ENCODE results near the gene CDK13.
A peak's percentile ranks its signal among the peaks of the same experiment; 100 is the strongest.

The CDK13 gene

DNA sequence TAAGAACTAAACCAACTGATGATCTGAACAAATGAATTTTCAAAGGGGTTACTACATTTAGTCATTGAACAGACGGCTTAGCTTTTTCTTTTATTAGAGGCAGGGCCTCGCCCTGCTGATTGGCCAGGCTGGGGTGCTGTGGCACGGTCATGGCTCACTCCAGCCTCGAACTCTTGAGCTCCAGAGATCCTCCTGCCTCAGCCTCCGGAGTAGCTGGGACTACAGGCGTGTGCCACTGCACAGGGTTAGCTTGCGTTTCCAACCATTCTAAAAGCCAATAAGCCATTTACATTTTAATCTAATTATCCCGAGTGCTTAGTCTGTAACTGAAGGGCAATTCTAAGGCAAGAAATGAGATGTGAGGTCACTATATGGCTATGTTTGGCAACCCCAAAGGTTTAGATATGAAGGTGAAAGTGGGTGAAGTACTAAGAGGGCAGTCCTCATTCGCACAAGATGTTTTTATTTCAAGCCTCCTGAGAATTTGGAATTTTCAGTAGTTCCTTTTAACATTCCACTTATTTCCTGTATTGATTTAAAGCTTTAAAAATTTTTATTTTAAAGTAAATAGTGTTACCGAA, 1.6 kb upstream of the CDK13 start:
- WGBS, 2 experiments = 72 to 79% methylated on average over 9 to 10 of the region's 10 CpGs
- H3K27ac ChIP-seq (ENCODE audit: insufficient read depth, low read depth, low read length, poor library complexity, severe bottlenecking) = peak overlapping the region; percentile 89

DNA sequence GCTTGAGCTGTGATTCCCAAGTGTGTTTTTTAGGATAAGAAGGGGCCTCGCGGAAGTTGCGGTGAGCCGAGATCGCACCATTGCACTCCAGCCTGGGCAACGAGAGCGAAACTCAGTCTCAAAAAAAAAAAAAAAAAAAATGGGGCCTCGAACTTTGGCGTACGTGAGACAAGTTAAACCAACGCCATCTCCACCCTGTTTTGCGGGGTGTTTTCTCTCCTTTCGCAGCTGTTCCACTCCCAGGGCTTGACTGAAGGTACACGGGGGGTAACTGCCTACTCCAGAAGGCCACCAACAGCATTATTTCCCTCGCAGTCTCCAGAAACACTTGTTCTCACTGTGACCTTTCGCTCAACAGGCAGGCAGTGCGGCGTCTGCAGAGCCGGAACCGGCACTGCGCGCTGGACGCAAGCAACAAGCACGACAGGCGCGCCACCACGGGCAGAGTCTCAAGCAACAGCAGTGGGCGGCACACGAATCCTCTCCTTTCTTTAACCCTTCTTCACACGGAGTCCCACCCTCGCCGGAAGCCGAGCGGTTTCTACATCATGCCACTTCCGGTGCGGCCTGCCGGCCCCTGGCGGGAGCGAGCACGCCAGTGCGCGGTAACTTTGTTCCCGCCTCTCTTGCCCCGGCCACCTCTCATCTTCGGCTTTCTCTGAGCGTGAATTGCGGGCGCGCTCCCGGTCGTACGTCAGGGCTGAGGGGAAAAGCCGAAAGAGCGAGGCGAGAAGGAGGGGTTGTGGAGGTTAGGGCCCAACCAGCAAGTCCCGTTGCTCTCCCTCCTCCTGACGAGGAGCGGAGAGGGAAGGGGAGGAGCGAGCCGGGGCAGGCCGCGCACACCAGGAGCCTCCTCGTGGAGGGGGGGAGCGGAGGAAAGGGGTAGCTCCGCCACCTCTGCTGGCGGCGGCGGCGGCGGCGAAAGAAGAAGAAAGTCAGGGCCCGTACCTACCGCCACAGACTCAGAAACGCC, 814 bp upstream of the CDK13 start:
- Histone ChIP-seq H3K4me1 (ENCODE audit: control insufficient read depth, insufficient read depth, low read length) (peaks cover 4% of the 10 kb centered on the region), H3K9me3 (ENCODE audit: control insufficient read depth, low read length) (no peaks in the 10 kb centered on the region), H3K27ac (ENCODE audit: insufficient read depth, low read depth, low read length, poor library complexity, severe bottlenecking) (peak overlapping the region; percentile 89), H3K36me3 (ENCODE audit: control insufficient read depth, insufficient read depth, low read length) (no peaks in the 10 kb centered on the region), H3K4me3 (ENCODE audit: insufficient read depth, low read depth, low read length) (peak overlapping the region; percentile 85), H3K27me3 (ENCODE audit: control insufficient read depth, insufficient read depth, low read length, poor library complexity, severe bottlenecking) (no peaks in the 10 kb centered on the region)
- WGBS, 2 experiments = 1% methylated on average over 74 of the region's 74 CpGs

More for the DNA sequence above, 1.6 kb upstream of the CDK13 start:
- H3K36me3 ChIP-seq (ENCODE audit: control insufficient read depth, insufficient read depth, low read length) = no peaks in the 10 kb centered on the region
- H3K4me1 ChIP-seq (ENCODE audit: control insufficient read depth, insufficient read depth, low read length) = peaks cover 4% of the 10 kb centered on the region
- H3K4me3 ChIP-seq (ENCODE audit: insufficient read depth, low read depth, low read length) = peak overlapping the region; percentile 85
- H3K9me3 ChIP-seq (ENCODE audit: control insufficient read depth, low read length) = no peaks in the 10 kb centered on the region
- no peaks in the 10 kb centered on the region for H3K27me3 ChIP-seq (ENCODE audit: control insufficient read depth, insufficient read depth, low read length, poor library complexity, severe bottlenecking)

DNA sequence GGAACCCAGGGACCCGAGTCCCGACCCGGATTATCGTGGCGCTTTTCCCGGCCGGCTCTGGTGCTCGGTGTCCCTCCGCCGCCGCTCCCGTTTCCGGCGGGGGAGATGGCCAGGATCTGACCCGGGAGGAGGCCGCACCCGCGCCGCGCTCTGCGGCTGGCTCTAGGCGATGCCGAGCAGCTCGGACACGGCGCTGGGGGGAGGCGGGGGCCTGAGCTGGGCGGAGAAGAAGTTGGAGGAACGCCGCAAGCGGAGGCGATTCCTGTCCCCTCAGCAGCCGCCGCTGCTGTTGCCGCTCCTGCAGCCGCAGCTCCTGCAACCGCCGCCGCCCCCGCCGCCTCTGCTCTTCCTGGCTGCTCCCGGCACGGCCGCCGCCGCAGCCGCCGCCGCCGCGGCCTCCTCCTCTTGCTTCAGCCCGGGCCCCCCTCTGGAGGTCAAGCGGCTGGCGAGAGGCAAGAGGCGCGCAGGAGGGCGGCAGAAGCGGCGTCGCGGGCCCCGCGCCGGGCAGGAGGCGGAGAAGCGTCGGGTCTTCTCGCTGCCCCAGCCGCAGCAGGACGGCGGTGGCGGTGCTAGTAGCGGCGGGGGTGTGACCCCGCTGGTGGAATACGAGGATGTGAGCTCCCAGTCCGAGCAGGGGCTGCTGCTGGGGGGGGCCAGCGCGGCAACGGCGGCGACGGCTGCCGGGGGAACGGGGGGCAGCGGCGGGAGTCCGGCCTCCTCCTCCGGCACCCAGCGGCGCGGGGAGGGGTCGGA, 593 bp downstream of the CDK13 start:
- Histone ChIP-seq H3K4me3 (ENCODE audit: insufficient read depth, low read depth, low read length) (peak overlapping the region; percentile 85), H3K27me3 (ENCODE audit: control insufficient read depth, insufficient read depth, low read length, poor library complexity, severe bottlenecking) (no peaks in the 10 kb centered on the region), H3K4me1 (ENCODE audit: control insufficient read depth, insufficient read depth, low read length) (peaks cover 4% of the 10 kb centered on the region), H3K36me3 (ENCODE audit: control insufficient read depth, insufficient read depth, low read length) (no peaks in the 10 kb centered on the region), H3K27ac (ENCODE audit: insufficient read depth, low read depth, low read length, poor library complexity, severe bottlenecking) (peak overlapping the region; percentile 89), H3K9me3 (ENCODE audit: control insufficient read depth, low read length) (no peaks in the 10 kb centered on the region)
- WGBS, 2 experiments = 0 to 1% methylated on average over 93 of the region's 93 CpGs

DNA sequence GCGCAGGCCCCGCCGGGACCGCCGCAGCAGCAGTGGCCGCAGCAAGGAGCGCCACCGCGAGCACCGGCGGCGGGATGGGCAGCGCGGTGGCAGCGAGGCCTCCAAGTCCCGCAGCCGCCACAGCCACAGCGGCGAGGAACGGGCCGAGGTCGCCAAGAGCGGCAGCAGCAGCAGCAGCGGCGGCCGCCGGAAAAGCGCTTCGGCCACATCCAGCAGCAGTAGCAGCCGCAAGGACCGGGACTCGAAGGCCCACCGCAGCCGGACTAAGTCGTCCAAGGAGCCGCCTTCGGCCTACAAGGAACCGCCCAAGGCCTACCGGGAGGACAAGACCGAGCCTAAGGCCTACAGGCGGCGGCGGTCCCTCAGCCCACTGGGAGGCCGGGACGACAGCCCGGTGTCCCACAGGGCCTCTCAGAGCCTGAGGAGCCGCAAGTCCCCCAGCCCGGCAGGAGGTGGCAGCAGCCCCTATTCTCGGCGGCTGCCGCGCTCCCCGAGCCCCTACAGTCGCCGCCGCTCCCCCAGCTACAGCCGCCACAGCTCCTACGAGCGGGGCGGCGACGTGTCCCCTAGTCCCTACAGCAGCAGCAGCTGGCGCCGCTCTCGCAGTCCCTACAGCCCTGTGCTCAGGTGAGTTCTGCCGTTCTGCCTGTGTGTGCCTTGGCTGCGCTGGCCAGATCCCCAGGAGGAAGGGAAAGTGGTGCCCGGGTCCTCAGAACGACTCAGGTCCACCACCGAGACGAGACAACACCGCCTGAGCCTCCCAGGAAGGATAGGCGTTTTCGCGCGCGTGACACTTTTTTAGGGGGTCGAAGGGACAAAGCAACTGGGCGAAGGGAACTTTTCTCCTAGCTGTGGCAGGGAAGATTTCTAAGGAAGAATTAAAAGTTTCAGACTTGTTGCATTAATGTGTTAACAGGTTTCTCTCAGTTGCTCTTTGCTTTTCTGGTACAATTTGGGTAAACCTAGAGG, 1.5 kb downstream of the CDK13 start:
- Histone ChIP-seq H3K4me1 (ENCODE audit: control insufficient read depth, insufficient read depth, low read length) (peaks cover 4% of the 10 kb centered on the region), H3K27me3 (ENCODE audit: control insufficient read depth, insufficient read depth, low read length, poor library complexity, severe bottlenecking) (no peaks in the 10 kb centered on the region), H3K4me3 (ENCODE audit: insufficient read depth, low read depth, low read length) (peak overlapping the region; percentile 85), H3K27ac (ENCODE audit: insufficient read depth, low read depth, low read length, poor library complexity, severe bottlenecking) (peak overlapping the region; percentile 89), H3K9me3 (ENCODE audit: control insufficient read depth, low read length) (no peaks in the 10 kb centered on the region), H3K36me3 (ENCODE audit: control insufficient read depth, insufficient read depth, low read length) (no peaks in the 10 kb centered on the region)
- 0% methylated on average over 79 of the region's 79 CpGs for WGBS, 2 experiments

DNA sequence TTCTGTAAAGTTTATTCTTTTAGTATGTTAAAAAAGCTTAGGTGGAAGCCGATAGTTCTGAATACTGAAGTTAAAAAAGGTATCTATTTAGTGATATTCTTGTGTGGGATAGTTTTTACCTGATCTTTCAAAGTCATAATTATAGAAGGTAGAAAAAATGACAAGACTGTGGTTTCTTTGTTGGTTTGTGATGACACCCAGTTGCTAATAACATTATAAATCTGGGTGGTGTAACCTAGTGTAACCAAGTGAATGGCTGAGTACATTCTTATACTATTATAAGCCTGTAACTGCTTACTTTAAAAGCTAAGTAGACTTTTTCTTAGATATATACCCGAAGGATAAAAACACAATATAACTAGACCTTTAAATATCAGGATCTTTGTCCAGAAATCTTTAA, 2.3 kb downstream of the CDK13 start:
- WGBS, 2 experiments = 20 to 23% methylated on average over 1 of the region's 2 CpGs
- Histone ChIP-seq H3K4me3 (ENCODE audit: insufficient read depth, low read depth, low read length) (peak overlapping the region; percentile 85), H3K4me1 (ENCODE audit: control insufficient read depth, insufficient read depth, low read length) (peaks cover 4% of the 10 kb centered on the region), H3K27ac (ENCODE audit: insufficient read depth, low read depth, low read length, poor library complexity, severe bottlenecking) (no peak overlapping the region), H3K27me3 (ENCODE audit: control insufficient read depth, insufficient read depth, low read length, poor library complexity, severe bottlenecking) (no peaks in the 10 kb centered on the region), H3K9me3 (ENCODE audit: control insufficient read depth, low read length) (no peaks in the 10 kb centered on the region), H3K36me3 (ENCODE audit: control insufficient read depth, insufficient read depth, low read length) (no peaks in the 10 kb centered on the region)

DNA sequence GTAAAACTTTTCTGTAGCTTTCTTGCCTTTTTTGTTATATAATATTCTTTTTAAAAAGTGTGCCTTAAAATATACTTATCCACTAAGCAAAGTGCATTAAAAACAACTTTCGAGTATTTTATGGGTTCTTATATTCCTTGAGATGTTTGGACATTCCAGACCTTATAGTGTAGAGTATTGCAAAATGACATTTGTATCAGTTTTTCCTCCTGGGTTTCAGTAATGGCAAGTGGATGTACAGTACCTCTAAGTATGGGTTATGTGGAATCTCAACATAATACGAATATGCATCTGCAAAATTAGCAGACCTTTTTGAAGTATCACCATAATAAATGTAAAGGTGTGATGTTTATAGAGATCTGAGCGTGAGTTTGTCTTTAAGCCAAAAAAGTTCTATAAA, 2.7 kb downstream of the CDK13 start:
- Histone ChIP-seq H3K27ac (ENCODE audit: insufficient read depth, low read depth, low read length, poor library complexity, severe bottlenecking) (no peak overlapping the region), H3K4me1 (ENCODE audit: control insufficient read depth, insufficient read depth, low read length) (peaks cover 4% of the 10 kb centered on the region), H3K27me3 (ENCODE audit: control insufficient read depth, insufficient read depth, low read length, poor library complexity, severe bottlenecking) (no peaks in the 10 kb centered on the region), H3K36me3 (ENCODE audit: control insufficient read depth, insufficient read depth, low read length) (no peaks in the 10 kb centered on the region), H3K9me3 (ENCODE audit: control insufficient read depth, low read length) (no peaks in the 10 kb centered on the region), H3K4me3 (ENCODE audit: insufficient read depth, low read depth, low read length) (peak overlapping the region; percentile 85)
- WGBS, 2 experiments = 57% methylated on average over 3 of the region's 3 CpGs; no CpG with 5 or more reads in 1 of the 2 experiments

DNA sequence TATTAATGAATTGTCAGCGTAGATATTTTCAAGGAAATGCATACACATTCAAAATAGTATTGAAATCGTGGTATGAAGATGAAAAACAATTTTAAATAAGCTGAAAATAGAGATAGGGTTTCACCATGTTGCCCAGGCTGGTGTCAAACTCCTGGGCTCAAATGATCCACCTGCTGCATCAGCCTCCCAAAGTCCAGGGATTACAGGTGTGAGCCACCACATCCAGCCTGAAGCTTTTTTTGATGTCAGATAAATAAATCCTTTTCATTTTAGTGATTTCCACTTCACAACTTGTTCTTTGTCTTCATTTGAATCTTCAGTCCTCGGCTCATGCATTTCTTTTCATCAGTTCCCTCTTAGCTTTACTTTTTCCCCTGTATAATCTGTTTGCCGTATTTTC, 4.6 kb downstream of the CDK13 start:
- no peaks in the 10 kb centered on the region for H3K9me3 ChIP-seq (ENCODE audit: control insufficient read depth, low read length)
- no peaks in the 10 kb centered on the region for H3K36me3 ChIP-seq (ENCODE audit: control insufficient read depth, insufficient read depth, low read length)
- no peak overlapping the region for H3K4me3 ChIP-seq (ENCODE audit: insufficient read depth, low read depth, low read length)
- 96 to 97% methylated on average over 3 to 4 of the region's 4 CpGs for WGBS, 2 experiments
- H3K27me3 ChIP-seq (ENCODE audit: control insufficient read depth, insufficient read depth, low read length, poor library complexity, severe bottlenecking) = no peaks in the 10 kb centered on the region
- H3K4me1 ChIP-seq (ENCODE audit: control insufficient read depth, insufficient read depth, low read length) = peaks cover 4% of the 10 kb centered on the region
- no peak overlapping the region for H3K27ac ChIP-seq (ENCODE audit: insufficient read depth, low read depth, low read length, poor library complexity, severe bottlenecking)

DNA sequence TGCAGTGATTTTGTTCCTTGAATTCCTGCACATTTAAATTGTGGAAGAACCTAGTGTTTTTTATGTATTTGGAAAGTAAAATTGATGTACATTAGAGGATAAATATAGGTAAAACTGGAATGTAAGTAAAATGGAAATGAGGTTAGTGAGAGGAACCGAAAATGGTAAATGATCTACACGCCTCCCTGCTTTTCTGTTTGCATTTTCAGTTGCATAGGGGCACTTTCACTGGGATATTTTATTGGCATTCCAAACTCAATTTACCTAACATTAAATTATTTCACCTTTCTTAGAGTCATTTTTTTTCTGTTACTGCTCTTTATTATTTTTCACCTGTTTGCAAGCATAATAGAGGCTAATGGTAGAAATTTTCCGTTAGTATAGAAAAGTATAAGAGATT, 8.0 kb downstream of the CDK13 start:
- Histone ChIP-seq H3K4me3 (ENCODE audit: insufficient read depth, low read depth, low read length) (no peak overlapping the region), H3K4me1 (ENCODE audit: control insufficient read depth, insufficient read depth, low read length) (peaks cover 2% of the 10 kb centered on the region), H3K27ac (ENCODE audit: insufficient read depth, low read depth, low read length, poor library complexity, severe bottlenecking) (no peak overlapping the region), H3K9me3 (ENCODE audit: control insufficient read depth, low read length) (no peaks in the 10 kb centered on the region), H3K36me3 (ENCODE audit: control insufficient read depth, insufficient read depth, low read length) (no peaks in the 10 kb centered on the region), H3K27me3 (ENCODE audit: control insufficient read depth, insufficient read depth, low read length, poor library complexity, severe bottlenecking) (no peaks in the 10 kb centered on the region)
- WGBS, 2 experiments = 93 to 94% methylated on average over 2 of the region's 3 CpGs

DNA sequence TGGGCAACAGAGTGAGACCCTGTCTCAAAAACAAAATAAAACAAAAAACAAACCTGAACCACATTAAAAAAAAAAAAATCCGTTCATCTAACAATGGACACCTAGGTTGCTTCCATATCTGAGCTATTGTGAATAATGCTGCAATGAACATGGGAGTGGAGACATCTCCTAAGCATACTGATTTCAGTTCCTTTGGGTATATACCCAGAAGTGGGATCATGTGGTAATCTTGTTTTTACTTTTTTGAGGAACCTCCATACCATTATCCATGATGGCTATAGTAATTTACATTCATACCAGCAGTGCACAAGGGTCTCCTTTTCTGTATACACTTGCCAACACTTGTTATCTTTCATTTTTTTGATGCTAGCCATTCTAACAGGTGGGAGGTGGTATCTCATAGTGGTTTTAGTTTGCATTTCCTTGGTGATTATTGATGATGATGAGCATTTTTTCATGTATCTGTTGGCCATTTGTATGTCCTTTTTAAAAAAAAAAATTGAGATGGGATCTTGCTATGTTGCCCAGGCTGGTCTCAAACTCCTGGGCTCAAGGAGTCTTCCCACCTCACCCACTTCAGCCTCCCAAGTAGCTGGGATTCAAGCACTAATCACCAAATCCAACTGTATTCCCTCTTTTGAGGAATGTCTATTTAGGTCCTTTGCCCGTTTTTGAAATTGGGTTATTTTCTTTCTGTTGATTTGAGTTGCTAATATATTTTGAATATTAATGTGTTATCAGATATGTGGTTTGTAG, 17.5 kb downstream of the CDK13 start:
- H3K27ac ChIP-seq (ENCODE audit: insufficient read depth, low read depth, low read length, poor library complexity, severe bottlenecking) = no peak overlapping the region
- no peaks in the 10 kb centered on the region for H3K36me3 ChIP-seq (ENCODE audit: control insufficient read depth, insufficient read depth, low read length)
- H3K4me1 ChIP-seq (ENCODE audit: control insufficient read depth, insufficient read depth, low read length) = no peaks in the 10 kb centered on the region
- no peaks in the 10 kb centered on the region for H3K9me3 ChIP-seq (ENCODE audit: control insufficient read depth, low read length)
- no peaks in the 10 kb centered on the region for H3K27me3 ChIP-seq (ENCODE audit: control insufficient read depth, insufficient read depth, low read length, poor library complexity, severe bottlenecking)
- 95 to 100% methylated on average over 1 to 2 of the region's 2 CpGs for WGBS, 2 experiments
- no peak overlapping the region for H3K4me3 ChIP-seq (ENCODE audit: insufficient read depth, low read depth, low read length)
